Measurements from ENCODE around the gene SRA1.

Gene SRA1

GRCh38 chr5:140573683-140574082, 16.4 kb upstream of the SRA1 start:
- Histone ChIP-seq H3K4me3 (ENCODE audit: low read length in 2 of 2) (no peak overlapping the region), H3K27me3 (ENCODE audit: control insufficient read depth in 2 of 2, insufficient read depth in 2 of 2, low read length in 2 of 2) (no peaks in the 10 kb centered on the region), H3K4me1 (ENCODE audit: control insufficient read depth in 2 of 2, insufficient read depth in 2 of 2, low read length in 2 of 2) (peaks cover 5 to 12% of the 10 kb centered on the region in 2 donors), H3K27ac (ENCODE audit: low read depth in 2 of 2, low read length in 2 of 2) (no peak overlapping the region), H3K36me3 (ENCODE audit: control insufficient read depth in 2 of 2, insufficient read depth in 2 of 2, low read length in 2 of 2) (peaks cover 0 to 9% of the 10 kb centered on the region in 2 donors), H3K9me3 (ENCODE audit: control insufficient read depth in 2 of 2, low read length in 2 of 2) (no peaks in the 10 kb centered on the region), H3K9ac (ENCODE audit: low read depth in 1 of 2, low read length in 2 of 2) (no peak overlapping the region)

DNA sequence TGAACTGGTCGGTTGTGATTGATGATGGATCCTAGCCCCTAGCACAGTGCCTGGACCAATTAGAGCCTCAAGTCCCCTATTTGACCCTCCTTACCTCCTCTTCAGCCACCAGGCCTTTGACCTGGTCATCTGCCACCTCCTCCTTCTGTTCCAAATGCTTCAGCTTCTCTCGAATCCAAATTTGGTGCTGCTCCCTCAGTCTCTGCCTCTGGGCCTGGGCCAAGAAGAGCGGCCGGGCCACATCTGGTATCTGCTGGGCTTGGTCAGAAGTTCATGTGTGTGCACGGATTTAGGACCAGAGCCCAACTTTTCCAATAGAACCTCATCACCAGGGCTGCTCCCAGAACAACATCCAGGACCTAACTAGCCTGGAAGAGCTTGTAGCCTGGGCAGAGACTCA, 13.8 kb upstream of the SRA1 start:
- peak overlapping the region; percentile 40 to 69 for H3K27ac ChIP-seq (ENCODE audit: low read depth in 2 of 2, low read length in 2 of 2)
- H3K9ac ChIP-seq (ENCODE audit: low read depth in 1 of 2, low read length in 2 of 2), result no peak overlapping the region
- H3K36me3 ChIP-seq (ENCODE audit: control insufficient read depth in 2 of 2, insufficient read depth in 2 of 2, low read length in 2 of 2), result peaks cover 18 to 34% of the 10 kb centered on the region in 2 donors
- H3K9me3 ChIP-seq (ENCODE audit: control insufficient read depth in 2 of 2, low read length in 2 of 2), result no peaks in the 10 kb centered on the region
- no peaks in the 10 kb centered on the region for H3K27me3 ChIP-seq (ENCODE audit: control insufficient read depth in 2 of 2, insufficient read depth in 2 of 2, low read length in 2 of 2)
- H3K4me3 ChIP-seq (ENCODE audit: low read length in 2 of 2), result no peak overlapping the region
- peaks cover 5 to 16% of the 10 kb centered on the region in 2 donors for H3K4me1 ChIP-seq (ENCODE audit: control insufficient read depth in 2 of 2, insufficient read depth in 2 of 2, low read length in 2 of 2)

- Histone ChIP-seq H3K4me1 (ENCODE audit: control insufficient read depth in 2 of 2, insufficient read depth in 2 of 2, low read length in 2 of 2) (peaks cover 11 to 22% of the 10 kb centered on the region in 2 donors), H3K27ac (ENCODE audit: low read depth in 2 of 2, low read length in 2 of 2) (peak overlapping the region; percentile 40 to 57), H3K9me3 (ENCODE audit: control insufficient read depth in 2 of 2, low read length in 2 of 2) (no peaks in the 10 kb centered on the region), H3K4me3 (ENCODE audit: low read length in 2 of 2) (no peak overlapping the region), H3K36me3 (ENCODE audit: control insufficient read depth in 2 of 2, insufficient read depth in 2 of 2, low read length in 2 of 2) (peaks cover 22 to 34% of the 10 kb centered on the region in 2 donors), H3K9ac (ENCODE audit: low read depth in 1 of 2, low read length in 2 of 2) (no peak overlapping the region), H3K27me3 (ENCODE audit: control insufficient read depth in 2 of 2, insufficient read depth in 2 of 2, low read length in 2 of 2) (no peaks in the 10 kb centered on the region)
These were observed 13.2 kb upstream of the SRA1 start for GRCh38 chr5:140570488-140570887.

GRCh38 chr5:140570058-140570457, 12.8 kb upstream of the SRA1 start:
- H3K27me3 ChIP-seq (ENCODE audit: control insufficient read depth in 2 of 2, insufficient read depth in 2 of 2, low read length in 2 of 2), result no peaks in the 10 kb centered on the region
- no peak overlapping the region for H3K9ac ChIP-seq (ENCODE audit: low read depth in 1 of 2, low read length in 2 of 2)
- H3K9me3 ChIP-seq (ENCODE audit: control insufficient read depth in 2 of 2, low read length in 2 of 2), result no peaks in the 10 kb centered on the region
- peak overlapping the region in 1 of 2 donors; percentile 57 for H3K27ac ChIP-seq (ENCODE audit: low read depth in 2 of 2, low read length in 2 of 2)
- H3K36me3 ChIP-seq (ENCODE audit: control insufficient read depth in 2 of 2, insufficient read depth in 2 of 2, low read length in 2 of 2), result peaks cover 22 to 34% of the 10 kb centered on the region in 2 donors
- peaks cover 16 to 26% of the 10 kb centered on the region in 2 donors for H3K4me1 ChIP-seq (ENCODE audit: control insufficient read depth in 2 of 2, insufficient read depth in 2 of 2, low read length in 2 of 2)
- H3K4me3 ChIP-seq (ENCODE audit: low read length in 2 of 2), result no peak overlapping the region

- Histone ChIP-seq H3K4me3 (ENCODE audit: low read length in 2 of 2) (peak overlapping the region in 1 of 2 donors; percentile 20), H3K9ac (ENCODE audit: low read depth in 1 of 2, low read length in 2 of 2) (no peak overlapping the region), H3K27ac (ENCODE audit: low read depth in 2 of 2, low read length in 2 of 2) (peak overlapping the region; percentile 38 to 64), H3K36me3 (ENCODE audit: control insufficient read depth in 2 of 2, insufficient read depth in 2 of 2, low read length in 2 of 2) (peaks cover 22 to 34% of the 10 kb centered on the region in 2 donors), H3K27me3 (ENCODE audit: control insufficient read depth in 2 of 2, insufficient read depth in 2 of 2, low read length in 2 of 2) (no peaks in the 10 kb centered on the region), H3K4me1 (ENCODE audit: control insufficient read depth in 2 of 2, insufficient read depth in 2 of 2, low read length in 2 of 2) (peaks cover 16 to 27% of the 10 kb centered on the region in 2 donors), H3K9me3 (ENCODE audit: control insufficient read depth in 2 of 2, low read length in 2 of 2) (no peaks in the 10 kb centered on the region)
These were observed 11.9 kb upstream of the SRA1 start for GRCh38 chr5:140569197-140569596.

GRCh38 chr5:140568443-140569063, 11.3 kb upstream of the SRA1 start:
- H3K36me3 ChIP-seq (ENCODE audit: control insufficient read depth in 2 of 2, insufficient read depth in 2 of 2, low read length in 2 of 2), result peaks cover 22 to 34% of the 10 kb centered on the region in 2 donors
- H3K9me3 ChIP-seq (ENCODE audit: control insufficient read depth in 2 of 2, low read length in 2 of 2), result no peaks in the 10 kb centered on the region
- H3K27ac ChIP-seq (ENCODE audit: low read depth in 2 of 2, low read length in 2 of 2), result peak overlapping the region; percentile 38 to 64
- peak overlapping the region in 1 of 2 donors; percentile 17 for H3K9ac ChIP-seq (ENCODE audit: low read depth in 1 of 2, low read length in 2 of 2)
- peak overlapping the region in 1 of 2 donors; percentile 20 for H3K4me3 ChIP-seq (ENCODE audit: low read length in 2 of 2)
- H3K27me3 ChIP-seq (ENCODE audit: control insufficient read depth in 2 of 2, insufficient read depth in 2 of 2, low read length in 2 of 2), result no peaks in the 10 kb centered on the region
- H3K4me1 ChIP-seq (ENCODE audit: control insufficient read depth in 2 of 2, insufficient read depth in 2 of 2, low read length in 2 of 2), result peaks cover 18 to 33% of the 10 kb centered on the region in 2 donors

- no peak overlapping the region for H3K9ac ChIP-seq (ENCODE audit: low read depth in 1 of 2, low read length in 2 of 2)
- H3K27me3 ChIP-seq (ENCODE audit: control insufficient read depth in 2 of 2, insufficient read depth in 2 of 2, low read length in 2 of 2), result no peaks in the 10 kb centered on the region
- no peak overlapping the region for H3K4me3 ChIP-seq (ENCODE audit: low read length in 2 of 2)
- H3K9me3 ChIP-seq (ENCODE audit: control insufficient read depth in 2 of 2, low read length in 2 of 2), result no peaks in the 10 kb centered on the region
- H3K27ac ChIP-seq (ENCODE audit: low read depth in 2 of 2, low read length in 2 of 2), result no peak overlapping the region
- peaks cover 23 to 37% of the 10 kb centered on the region in 2 donors for H3K4me1 ChIP-seq (ENCODE audit: control insufficient read depth in 2 of 2, insufficient read depth in 2 of 2, low read length in 2 of 2)
- peaks cover 22 to 34% of the 10 kb centered on the region in 2 donors for H3K36me3 ChIP-seq (ENCODE audit: control insufficient read depth in 2 of 2, insufficient read depth in 2 of 2, low read length in 2 of 2)
These were observed 10.6 kb upstream of the SRA1 start for GRCh38 chr5:140567871-140568270.

- Histone ChIP-seq H3K9ac (ENCODE audit: low read depth in 1 of 2, low read length in 2 of 2) (no peak overlapping the region), H3K27me3 (ENCODE audit: control insufficient read depth in 2 of 2, insufficient read depth in 2 of 2, low read length in 2 of 2) (no peaks in the 10 kb centered on the region), H3K36me3 (ENCODE audit: control insufficient read depth in 2 of 2, insufficient read depth in 2 of 2, low read length in 2 of 2) (peaks cover 22 to 34% of the 10 kb centered on the region in 2 donors), H3K27ac (ENCODE audit: low read depth in 2 of 2, low read length in 2 of 2) (no peak overlapping the region), H3K4me1 (ENCODE audit: control insufficient read depth in 2 of 2, insufficient read depth in 2 of 2, low read length in 2 of 2) (peaks cover 23 to 37% of the 10 kb centered on the region in 2 donors), H3K4me3 (ENCODE audit: low read length in 2 of 2) (no peak overlapping the region), H3K9me3 (ENCODE audit: control insufficient read depth in 2 of 2, low read length in 2 of 2) (no peaks in the 10 kb centered on the region)
These were observed 10.0 kb upstream of the SRA1 start for GRCh38 chr5:140567136-140567818.

DNA sequence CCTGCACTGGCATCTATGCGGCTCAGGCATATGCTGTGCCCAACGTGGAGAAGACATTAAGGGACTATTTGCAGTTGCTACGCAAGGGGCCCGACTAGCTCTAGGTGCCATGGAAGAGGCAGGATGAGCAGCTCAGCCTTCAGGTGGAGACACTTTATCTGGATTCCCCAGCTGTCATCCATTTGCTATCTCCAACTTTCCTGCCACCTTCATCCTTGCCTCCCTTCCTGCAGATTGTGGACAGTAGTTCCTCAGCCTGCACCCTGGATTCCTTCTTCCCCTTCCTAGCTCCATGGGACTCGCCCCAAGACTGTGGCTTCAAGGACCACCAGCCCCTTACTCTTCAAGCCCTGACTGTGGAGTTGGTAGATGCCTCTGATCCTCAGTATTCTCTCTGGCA, 9.4 kb upstream of the SRA1 start:
- Histone ChIP-seq H3K27ac (ENCODE audit: low read depth in 2 of 2, low read length in 2 of 2) (no peak overlapping the region), H3K27me3 (ENCODE audit: control insufficient read depth in 2 of 2, insufficient read depth in 2 of 2, low read length in 2 of 2) (no peaks in the 10 kb centered on the region), H3K4me1 (ENCODE audit: control insufficient read depth in 2 of 2, insufficient read depth in 2 of 2, low read length in 2 of 2) (peaks cover 23 to 37% of the 10 kb centered on the region in 2 donors), H3K4me3 (ENCODE audit: low read length in 2 of 2) (no peak overlapping the region), H3K9ac (ENCODE audit: low read depth in 1 of 2, low read length in 2 of 2) (no peak overlapping the region), H3K9me3 (ENCODE audit: control insufficient read depth in 2 of 2, low read length in 2 of 2) (no peaks in the 10 kb centered on the region), H3K36me3 (ENCODE audit: control insufficient read depth in 2 of 2, insufficient read depth in 2 of 2, low read length in 2 of 2) (peaks cover 22 to 34% of the 10 kb centered on the region in 2 donors)

GRCh38 chr5:140565780-140566095, 8.5 kb upstream of the SRA1 start:
- Histone ChIP-seq H3K4me1 (ENCODE audit: control insufficient read depth in 2 of 2, insufficient read depth in 2 of 2, low read length in 2 of 2) (peaks cover 23 to 37% of the 10 kb centered on the region in 2 donors), H3K27ac (ENCODE audit: low read depth in 2 of 2, low read length in 2 of 2) (no peak overlapping the region), H3K36me3 (ENCODE audit: control insufficient read depth in 2 of 2, insufficient read depth in 2 of 2, low read length in 2 of 2) (peaks cover 22 to 39% of the 10 kb centered on the region in 2 donors), H3K4me3 (ENCODE audit: low read length in 2 of 2) (peak overlapping the region; percentile 75 to 99), H3K27me3 (ENCODE audit: control insufficient read depth in 2 of 2, insufficient read depth in 2 of 2, low read length in 2 of 2) (no peaks in the 10 kb centered on the region), H3K9ac (ENCODE audit: low read depth in 1 of 2, low read length in 2 of 2) (peak overlapping the region in 1 of 2 donors; percentile 79), H3K9me3 (ENCODE audit: control insufficient read depth in 2 of 2, low read length in 2 of 2) (no peaks in the 10 kb centered on the region)

All from mucosa of rectum (tissue), 2 donors.